NCI-H2029 (cell line): Measurements from ENCODE around the gene OSGEP.
"Not testable (repeated sequence)": the region's sequence is repeated elsewhere in the genome, so short reads cannot be mapped to it uniquely, and the experiment has no call there.

Experiments used
- DNase-seq: peaks from one replicate; lab custom pipeline; 2025; lab: John Stamatoyannopoulos, UW

Gene OSGEP

GRCh38 chr14:20469890-20470602 is 15.4 kb upstream of the OSGEP start:
- DNase-seq, result peak; percentile 35

GRCh38 chr14:20469242-20469889 is 14.8 kb upstream of the OSGEP start, which contains the start of gene PNP:
Gene PNP (plus strand): TSS chr14:20469406. CDS start chr14:20469525, 119 bp downstream.
- peak; percentile 79 for DNase-seq

DNA sequence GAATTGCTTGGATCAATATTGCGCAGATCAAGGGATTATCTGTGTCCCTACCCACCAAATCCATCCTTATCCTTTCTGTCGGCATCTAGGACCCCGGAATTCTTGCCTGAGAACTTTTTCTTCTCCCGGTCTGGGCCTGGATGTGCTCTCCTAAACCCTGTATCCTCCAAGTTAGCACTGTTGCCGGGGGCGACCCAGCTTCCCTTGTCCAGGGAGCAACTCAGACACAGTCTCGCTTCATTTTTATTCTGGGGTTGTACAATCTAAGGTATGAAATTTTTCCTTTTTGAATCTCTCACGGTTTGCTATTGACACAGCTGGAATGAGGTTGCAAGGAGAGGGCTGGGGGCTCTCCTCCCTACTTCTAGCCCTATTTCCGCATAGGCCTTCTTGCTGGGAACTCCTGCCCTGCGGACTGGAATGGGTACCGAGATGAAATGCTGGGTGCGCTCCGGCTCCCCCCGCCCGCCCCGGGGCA is 14.2 kb upstream of the OSGEP start:
- DNase-seq, result peak; percentile 33

GRCh38 chr14:20461225-20462141 is 6.9 kb upstream of the OSGEP start, which contains the start of gene PIP4P1:
Gene PIP4P1 (minus strand): TSS chr14:20461434. CDS start chr14:20461325, 109 bp downstream.
- DNase-seq, result peak; percentile 100

- DNase-seq, result peak; percentile 49
These were observed 6.0 kb upstream of the OSGEP start for GRCh38 chr14:20460458-20461224.

GRCh38 chr14:20458031-20458789 is 3.6 kb upstream of the OSGEP start:
- DNase-seq, result no peak

DNA sequence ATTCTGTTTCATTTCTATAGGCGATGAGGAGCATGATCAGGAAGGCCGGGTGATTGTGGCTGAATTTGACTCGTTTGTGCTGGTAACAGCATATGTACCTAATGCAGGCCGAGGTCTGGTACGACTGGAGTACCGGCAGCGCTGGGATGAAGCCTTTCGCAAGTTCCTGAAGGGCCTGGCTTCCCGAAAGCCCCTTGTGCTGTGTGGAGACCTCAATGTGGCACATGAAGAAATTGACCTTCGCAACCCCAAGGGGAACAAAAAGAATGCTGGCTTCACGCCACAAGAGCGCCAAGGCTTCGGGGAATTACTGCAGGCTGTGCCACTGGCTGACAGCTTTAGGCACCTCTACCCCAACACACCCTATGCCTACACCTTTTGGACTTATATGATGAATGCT is 2.4 kb upstream of the OSGEP start:
- DNase-seq, result no peak

GRCh38 chr14:20455355-20456300 is 1.0 kb upstream of the OSGEP start:
- DNase-seq, result peak; percentile 86

DNA sequence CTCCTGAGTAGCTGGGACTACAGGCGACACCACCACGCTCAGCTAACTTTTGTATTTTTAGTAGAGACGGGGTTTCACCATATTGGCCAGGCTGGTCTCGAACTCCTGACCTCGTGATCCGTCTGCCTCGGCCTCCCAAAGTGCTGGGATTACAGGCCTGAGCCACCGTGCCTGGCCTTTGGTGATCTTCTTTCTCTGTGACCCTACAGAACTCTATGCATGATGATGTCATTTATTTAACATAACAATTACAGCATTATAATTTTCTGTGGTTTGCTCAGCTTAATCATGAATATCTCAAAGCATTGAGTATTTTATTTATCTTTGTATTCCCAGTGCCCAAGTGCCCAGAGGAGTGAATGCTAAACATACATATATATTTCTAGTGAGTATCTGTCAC is 1.8 kb downstream of the OSGEP start:
- DNase-seq, result not testable (repeated sequence)

DNA sequence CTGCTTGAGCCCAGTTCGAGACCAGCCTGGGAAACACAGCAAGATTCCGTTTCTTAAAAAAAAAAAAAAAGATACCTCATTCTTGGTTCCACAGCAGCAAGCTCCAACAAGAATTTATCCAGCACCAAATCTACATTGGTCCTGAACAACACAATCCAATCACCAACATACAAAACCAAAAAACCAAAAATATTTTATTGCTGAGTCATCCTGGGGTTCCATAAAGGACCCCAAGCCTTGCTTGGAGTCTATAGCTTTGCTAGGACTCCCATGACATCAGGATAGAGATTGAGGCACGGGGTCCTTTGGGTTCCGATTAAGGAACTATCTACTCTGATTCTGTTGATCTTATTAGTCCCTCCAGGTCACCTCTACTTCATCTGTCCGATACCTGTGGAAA is 7.7 kb downstream of the OSGEP start:
- DNase-seq, result no peak

GRCh38 chr14:20443650-20444049 is 11.0 kb downstream of the OSGEP start:
- DNase-seq, result not testable (repeated sequence)

DNA sequence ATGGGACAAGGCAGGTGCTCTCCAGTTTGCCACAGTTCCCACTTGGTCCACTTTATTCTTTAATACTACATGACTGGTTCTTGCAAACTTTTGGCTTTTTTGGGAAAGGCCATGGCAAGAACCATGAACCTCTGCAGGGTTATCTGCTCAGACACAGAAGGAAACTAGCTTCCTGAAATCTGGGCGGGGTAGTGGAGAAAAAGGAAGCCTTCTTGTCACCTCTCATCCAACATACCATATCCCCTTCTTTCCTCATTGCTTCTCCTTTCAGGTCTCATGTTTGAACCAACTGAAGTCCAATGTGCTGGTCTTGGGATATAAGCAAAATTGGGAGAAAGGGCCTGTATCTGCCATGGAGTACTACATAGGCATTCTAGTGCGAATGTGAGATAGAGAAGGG is 13.2 kb downstream of the OSGEP start:
- DNase-seq, result no peak

DNA sequence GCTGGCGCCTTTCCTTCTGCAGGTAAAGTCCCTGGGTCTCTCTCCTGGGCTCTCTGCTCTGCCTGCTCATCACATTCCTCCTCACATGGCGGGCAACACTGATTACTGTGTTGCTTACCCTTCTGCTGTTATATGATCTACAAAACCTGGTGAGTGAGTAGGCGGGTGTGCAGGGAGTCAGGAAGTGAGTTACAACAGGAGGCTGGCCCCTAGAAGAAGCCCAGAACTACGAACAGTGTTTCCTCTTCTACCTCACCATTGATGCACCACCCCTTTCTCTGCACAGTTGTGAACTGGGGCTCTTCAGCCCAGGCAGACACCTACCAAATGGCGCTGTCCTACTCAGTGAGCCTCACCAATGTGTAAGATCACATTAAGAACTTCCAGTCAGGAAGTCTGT is 13.7 kb downstream of the OSGEP start:
- DNase-seq, result no peak

- DNase-seq, result no peak
These were observed 14.1 kb downstream of the OSGEP start for GRCh38 chr14:20440465-20440864.

DNA sequence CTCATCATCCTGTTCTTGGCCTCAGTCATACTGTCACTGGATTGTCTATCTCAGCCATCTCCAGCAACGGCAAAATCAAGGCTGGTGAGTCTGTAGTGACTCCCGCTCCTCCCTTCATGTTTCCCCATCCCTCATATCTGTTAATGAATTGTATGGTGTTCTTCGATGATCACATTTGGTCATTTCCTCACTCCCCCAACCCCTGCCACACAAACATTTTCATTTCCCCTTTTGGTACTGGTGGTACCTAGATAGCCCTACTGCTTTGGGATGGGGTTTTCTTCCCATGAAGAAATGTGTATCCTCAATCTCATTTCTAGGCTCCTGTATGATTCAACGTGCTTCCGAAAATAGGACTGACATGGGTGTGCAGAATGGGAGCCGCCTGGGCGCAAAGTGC is 15.9 kb downstream of the OSGEP start:
- DNase-seq, result no peak

GRCh38 chr14:20436363-20436755 is 18.3 kb downstream of the OSGEP start:
- DNase-seq, result no peak

GRCh38 chr14:20435582-20436362 is 18.8 kb downstream of the OSGEP start, which contains the start of gene KLHL33:
Gene KLHL33 (minus strand): TSS chr14:20436166. CDS start chr14:20435811, 355 bp downstream.
- DNase-seq, result no peak

- DNase-seq, result no peak
These were observed 19.7 kb downstream of the OSGEP start for GRCh38 chr14:20434701-20435581.
